SK-N-SH (cell line): ENCODE measurements around the gene ITM2C. TPM values are rescaled to one million over a fixed set of nuclear protein-coding genes. Genes with fewer than 3 reads are reported as not detected.

Experiments
- CTCF ChIA-PET: fragments of 300-600, 350-600 bp; formaldehyde crosslinking; extraction: SDS; loops from one replicate; lab custom pipeline; 2021; lab: Yijun Ruan, JAX
- POLR2A ChIA-PET: fragments of 350-600 bp; sonication (Branson Sonifier 250); formaldehyde crosslinking; extraction: SDS; loops from one replicate; lab custom pipeline; 2020; ENCODE audit warnings: antibody characterized with exemption, inconsistent platforms; lab: Yijun Ruan, JAX
- DNase-seq: peaks from one replicate; pipeline ENCODE4 v3.0.0; 2012
- H2AFZ ChIP-seq: fragments of 200-600 bp; sonication (generic); 2 replicates; pipeline ENCODE4 v1.8.1; 2016; ENCODE audit warnings: antibody characterized with exemption, mild to moderate bottlenecking, low read depth
- H3F3A ChIP-seq: fragments of 200-600 bp; sonication (generic); replicated peaks from 2 replicates; pipeline ENCODE3; 2016; ENCODE audit warnings: antibody characterized with exemption, mild to moderate bottlenecking; ENCODE audit not compliant: insufficient read depth
- H3K27ac ChIP-seq, 2 experiments: fragments of 200-500 bp in 1 of 2; fragments of 200-600 bp in 1 of 2; sonication (Bioruptor generic) in 1 of 2; sonication (generic), shearing (Covaris generic) in 1 of 2; 2 replicates each; pipeline versions ENCODE4 v1.5.1 to v1.6.1; 2014 to 2016; ENCODE audit warnings: low read depth in 2 of 2, inconsistent platforms in 1 of 2, low read length in 1 of 2, mild to moderate bottlenecking in 1 of 2, mixed read lengths in 1 of 2
- H3K27me3 ChIP-seq: fragments of 200-600 bp; sonication (generic), shearing (Covaris generic); 2 replicates; pipeline ENCODE4 v1.6.1; 2016; ENCODE audit warnings: mixed run types; ENCODE audit not compliant: insufficient read depth
- H3K36me3 ChIP-seq, 2 experiments: fragments of 200-500 bp in 1 of 2; fragments of 200-600 bp in 1 of 2; sonication (Bioruptor generic) in 1 of 2; sonication (generic) in 1 of 2; replicated peaks in 1 of 2; 2 replicates each; pipeline versions ENCODE3 to v1.5.1; 2014 to 2016; ENCODE audit warnings: low read length in 1 of 2, mild to moderate bottlenecking in 1 of 2; ENCODE audit not compliant: insufficient read depth in 2 of 2, control insufficient read depth in 1 of 2
- H3K4me1 ChIP-seq, 2 experiments: fragments of 200-500 bp in 1 of 2; fragments of 200-600 bp in 1 of 2; sonication (Bioruptor generic) in 1 of 2; sonication (generic), shearing (Covaris generic) in 1 of 2; 2 replicates each; pipeline versions ENCODE4 v1.5.1 to v1.6.1; 2014 to 2016; ENCODE audit warnings: low read depth in 1 of 2, low read length in 1 of 2, mixed run types in 1 of 2; ENCODE audit not compliant: insufficient read depth in 2 of 2, control insufficient read depth in 1 of 2
- H3K4me2 ChIP-seq: fragments of 200-600 bp; sonication (generic), shearing (Covaris generic); 2 replicates; pipeline ENCODE4 v1.6.1; 2017; ENCODE audit warnings: mixed run types
- H3K4me3 ChIP-seq, 2 experiments: fragments of 200-500 bp in 1 of 2; fragments of 200-600 bp in 1 of 2; sonication (Bioruptor generic) in 1 of 2; sonication (generic), shearing (Covaris generic) in 1 of 2; 2 replicates each; pipeline versions ENCODE4 v1.5.1 to v1.8.1; 2014 to 2016; ENCODE audit warnings: low read depth in 2 of 2, inconsistent platforms in 1 of 2, low read length in 1 of 2, mild to moderate bottlenecking in 1 of 2, mixed read lengths in 1 of 2, moderate library complexity in 1 of 2
- H3K79me2 ChIP-seq: fragments of 200-600 bp; sonication (generic); 2 replicates; pipeline ENCODE4 v1.8.1; 2017; ENCODE audit warnings: mild to moderate bottlenecking; ENCODE audit not compliant: insufficient read depth
- H3K9ac ChIP-seq: fragments of 200-600 bp; sonication (generic); 2 replicates; pipeline ENCODE4 v1.6.1; 2017; ENCODE audit warnings: mixed run types
- H3K9me2 ChIP-seq: fragments of 200-600 bp; sonication (generic); 2 replicates; pipeline ENCODE4 v1.6.1; 2017; ENCODE audit warnings: mixed run types
- H3K9me3 ChIP-seq: fragments of 200-600 bp; sonication (generic); 2 replicates; pipeline ENCODE4 v1.6.1; 2017; ENCODE audit warnings: mixed run types, mild to moderate bottlenecking, moderate library complexity
- H4K20me1 ChIP-seq: fragments of 200-600 bp; sonication (generic); 2 replicates; pipeline ENCODE4 v1.6.1; 2017; ENCODE audit warnings: mild to moderate bottlenecking, mixed run types; ENCODE audit not compliant: insufficient read depth
- CHD2 ChIP-seq: fragments of 150-350 bp; IDR thresholded peaks from 2 replicates; pipeline ENCODE4 v1.6.1; 2018; ENCODE audit warnings: low read length; ENCODE audit not compliant: partially characterized antibody
- EP300 ChIP-seq, 2 experiments: IDR thresholded peaks; 2 replicates each; pipeline versions ENCODE4 v1.4.0 to v1.6.1; 2012; ENCODE audit warnings: borderline replicate concordance in 1 of 2, low read depth in 1 of 2, low read length in 1 of 2
- FOSL2 ChIP-seq: IDR thresholded peaks from 2 replicates; pipeline ENCODE4 v1.4.0; 2012; ENCODE audit warnings: low read depth, mild to moderate bottlenecking, moderate library complexity, borderline replicate concordance
- GABPA ChIP-seq: IDR thresholded peaks from 2 replicates; pipeline ENCODE4 v1.4.0; 2012; ENCODE audit warnings: low read depth, mild to moderate bottlenecking
- GATA2 ChIP-seq: sonication (generic); formaldehyde crosslinking; IDR thresholded peaks from 2 replicates; pipeline ENCODE4 v1.5.0; 2020; ENCODE audit warnings: mild to moderate bottlenecking, missing genetic modification reagents
- JUND ChIP-seq: IDR thresholded peaks from 2 replicates; pipeline ENCODE4 v1.4.0; 2012
- MAX ChIP-seq: IDR thresholded peaks from 2 replicates; pipeline ENCODE4 v1.4.0; 2012; ENCODE audit warnings: low read depth
- NFIC ChIP-seq: IDR thresholded peaks from 2 replicates; pipeline ENCODE4 v1.4.0; 2012; ENCODE audit warnings: borderline replicate concordance
- POLR2AphosphoS5 ChIP-seq: IDR thresholded peaks from 2 replicates; pipeline ENCODE4 v1.6.1; 2012; ENCODE audit warnings: low read depth, low read length
- RAD21 ChIP-seq: IDR thresholded peaks from 2 replicates; pipeline ENCODE4 v1.6.1; 2012; ENCODE audit warnings: mild to moderate bottlenecking, low read length
- RCOR1 ChIP-seq: fragments of 150-350 bp; IDR thresholded peaks from 2 replicates; pipeline ENCODE4 v1.6.1; 2017; ENCODE audit warnings: antibody characterized with exemption, low read length
- REST ChIP-seq: IDR thresholded peaks from 2 replicates; pipeline ENCODE4 v1.6.1; 2012; ENCODE audit warnings: mild to moderate bottlenecking, low read depth, low read length, moderate library complexity
- RFX5 ChIP-seq: IDR thresholded peaks from 2 replicates; pipeline ENCODE4 v1.6.1; 2012; ENCODE audit warnings: mild to moderate bottlenecking, improper control_type of control experiment, low read length
- RXRA ChIP-seq: IDR thresholded peaks from 2 replicates; pipeline ENCODE4 v1.4.0; 2012; ENCODE audit warnings: low read depth, mild to moderate bottlenecking, borderline replicate concordance
- SIN3A ChIP-seq: IDR thresholded peaks from 2 replicates; pipeline ENCODE4 v1.6.1; 2012; ENCODE audit warnings: low read depth, mild to moderate bottlenecking, low read length, moderate library complexity, borderline replicate concordance
- TCF12 ChIP-seq: IDR thresholded peaks from 2 replicates; pipeline ENCODE4 v1.4.0; 2012
- TEAD4 ChIP-seq: IDR thresholded peaks from 2 replicates; pipeline ENCODE4 v1.4.0; 2012; ENCODE audit warnings: mild to moderate bottlenecking, borderline replicate concordance; ENCODE audit not compliant: insufficient read depth
- USF1 ChIP-seq: IDR thresholded peaks from 2 replicates; pipeline ENCODE4 v1.4.0; 2012; ENCODE audit warnings: low read depth, borderline replicate concordance
- YY1 ChIP-seq: IDR thresholded peaks from 2 replicates; pipeline ENCODE4 v1.4.0; 2012; ENCODE audit warnings: low read depth, mild to moderate bottlenecking
- WGBS: methylation state at CpG from one replicate; pipeline ENCODE4 v1.1.6; 2017; ENCODE audit warnings: low lambda C conversion rate; 5-methylcytosine and 5-hydroxymethylcytosine counted together
- polyA plus RNA-seq, 3 experiments: library from polyadenylated mRNA; depleted of rRNA; stranded (reverse); fragments of >200 nt; gene quantifications; 2 replicates each; pipeline ENCODE4 v1.2.3, GENCODE V29; 2012

Gene ITM2C
- polyA plus RNA-seq, 1 of the 3 experiments (the other 2 are of a cell fraction): 288 TPM

GRCh38 chr2:230872151-230872967 lies 7.6 kb downstream of the ITM2C start:
- H3K36me3 ChIP-seq: peaks cover 0 to 20% of the 10 kb centered on the region in 2 experiments
- H4K20me1 ChIP-seq: peaks cover 25% of the 10 kb centered on the region; the same call in 1 of the 2 replicates
- no peak for DNase-seq
- H3F3A ChIP-seq: no peaks in the 10 kb centered on the region
- no peak overlapping the region for H2AFZ ChIP-seq
- H3K4me3 ChIP-seq: no peak overlapping the region
- H3K9ac ChIP-seq: no peak overlapping the region
- no peaks in the 10 kb centered on the region for H3K9me2 ChIP-seq
- H3K27ac ChIP-seq: peak overlapping the region in 1 of 2 experiments; percentile 99; a peak in 2 of 4 replicates
- TF ChIP-seq USF1 (no peak), MAX (no peak)
- H3K27me3 ChIP-seq: no peaks in the 10 kb centered on the region
- no peaks in the 10 kb centered on the region for H3K79me2 ChIP-seq
- POLR2A ChIA-PET: no interaction called here
- WGBS: 91% methylated on average over 10 of the region's 14 CpGs
- H3K9me3 ChIP-seq: no peaks in the 10 kb centered on the region
- H3K4me2 ChIP-seq: no peak overlapping the region
- peaks cover 25 to 63% of the 10 kb centered on the region in 2 experiments; a peak in 3 of 4 replicates for H3K4me1 ChIP-seq
- CTCF ChIA-PET: interaction anchor here (0.7 to 7.9 kb wide), 7 partner anchors 25 to 715 kb away, joined by 3 to 58 read pairs (median 7); no protein-coding TSS in a partner anchor

- DNase-seq: no peak
- Histone ChIP-seq H3K36me3 (peaks cover 0 to 28% of the 10 kb centered on the region in 2 experiments), H3K79me2 (no peaks in the 10 kb centered on the region), H3F3A (no peaks in the 10 kb centered on the region), H3K27ac (no peak overlapping the region; a peak in 1 of 4 replicates), H3K27me3 (no peaks in the 10 kb centered on the region), H3K9me2 (no peaks in the 10 kb centered on the region), H3K9ac (no peak overlapping the region), H3K4me1 (peaks cover 20 to 57% of the 10 kb centered on the region in 2 experiments; a peak in 3 of 4 replicates), H2AFZ (no peak overlapping the region), H3K4me3 (no peak overlapping the region), H3K9me3 (no peaks in the 10 kb centered on the region), H4K20me1 (peaks cover 25% of the 10 kb centered on the region; the same call in 1 of the 2 replicates), H3K4me2 (no peak overlapping the region)
- POLR2A ChIA-PET: no interaction called here
- CTCF ChIA-PET: interaction anchor here (1.2 to 7.9 kb wide), 4 partner anchors 25 to 49 kb away, joined by 3 to 58 read pairs (median 26); no protein-coding TSS in a partner anchor
- 96% methylated on average over 21 of the region's 21 CpGs for WGBS
- TF ChIP-seq SIN3A (no peak), RFX5 (no peak), CHD2 (no peak), POLR2AphosphoS5 (no peak), GABPA (no peak), GATA2 (no peak), JUND (no peak), REST (no peak), EP300 (IDR thresholded peaks at IDR 0.05; ENCODE audit: borderline replicate concordance in 1 of 2, low read depth in 1 of 2, low read length in 1 of 2) (no peak), NFIC (no peak), FOSL2 (no peak), RXRA (no peak), TCF12 (no peak), USF1 (no peak), YY1 (no peak), RAD21 (no peak), RCOR1 (no peak), TEAD4 (no peak)
These were observed 8.4 kb downstream of the ITM2C start for GRCh38 chr2:230872968-230873660.
